Panc1 (cell line): ENCODE results near the gene NUPR2.

Experiments used
- CTCF ChIP-seq: fragments of 450-650 bp; IDR thresholded peaks from 2 replicates; pipeline ENCODE4 v1.5.1; 2017; ENCODE audit warnings: mild to moderate bottlenecking
- POLR2AphosphoS5 ChIP-seq: IDR thresholded peaks from 2 replicates; pipeline ENCODE4 v1.6.1; 2012; ENCODE audit warnings: mild to moderate bottlenecking, low read depth, low read length, moderate library complexity
- REST ChIP-seq, 2 experiments: IDR thresholded peaks; 2 replicates each; pipeline ENCODE4 v1.6.1; 2011 to 2012; ENCODE audit warnings: low read depth in 2 of 2, control low read depth in 1 of 2, low read length in 1 of 2, mild to moderate bottlenecking in 1 of 2, moderate library complexity in 1 of 2; ENCODE audit not compliant: insufficient read depth in 1 of 2
- SIN3A ChIP-seq: IDR thresholded peaks from 2 replicates; pipeline ENCODE4 v1.6.1; 2012; ENCODE audit warnings: low read depth, mild to moderate bottlenecking, low read length, moderate library complexity, borderline replicate concordance; ENCODE audit not compliant: insufficient read depth

DNA sequence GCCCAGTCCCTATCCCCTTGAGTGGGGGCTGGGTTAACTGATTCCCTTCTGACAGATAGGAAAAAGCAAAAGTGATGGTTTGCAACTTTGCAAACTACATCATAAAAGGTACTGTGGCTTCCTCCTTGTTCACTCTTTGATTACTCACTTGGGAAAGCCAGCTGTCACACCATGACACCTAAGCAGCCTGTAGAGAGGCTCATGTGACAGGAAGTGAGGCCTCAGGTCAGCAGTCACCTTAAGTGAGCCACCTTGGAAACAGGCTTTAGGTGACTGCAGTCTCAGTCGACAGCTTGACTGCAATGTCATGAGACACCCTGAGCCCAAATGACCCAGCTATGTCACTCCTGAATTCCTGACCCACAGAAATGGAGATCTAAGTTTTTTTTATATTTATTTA lies 5.6 kb downstream of the NUPR2 start:
- TF ChIP-seq CTCF (no peak), SIN3A (no peak), REST (IDR thresholded peaks at IDR 0.05; ENCODE audit: insufficient read depth in 1 of 2, low read depth in 2 of 2, low read length in 1 of 2) (no peak), POLR2AphosphoS5 (no peak)
